HG03565 (cell line): ENCODE data around the gene MLLT1.
A peak's percentile ranks its signal among the peaks of the same experiment; 100 is the strongest.

Experiments used
- ATAC-seq: cut with Tn5 transposase; IDR thresholded peaks from one replicate; pipeline ENCODE4 v1.9.1; 2021; ENCODE audit warnings: mild to moderate bottlenecking, moderate library complexity; ENCODE audit not compliant: unreplicated experiment

MLLT1 gene

GRCh38 chr19:6212403-6213265 lies 67.1 kb downstream of the MLLT1 start:
- ATAC-seq, result no peak

- no peak for ATAC-seq
Observed at GRCh38 chr19:6211632-6212402, 68.0 kb downstream of the MLLT1 start.

DNA sequence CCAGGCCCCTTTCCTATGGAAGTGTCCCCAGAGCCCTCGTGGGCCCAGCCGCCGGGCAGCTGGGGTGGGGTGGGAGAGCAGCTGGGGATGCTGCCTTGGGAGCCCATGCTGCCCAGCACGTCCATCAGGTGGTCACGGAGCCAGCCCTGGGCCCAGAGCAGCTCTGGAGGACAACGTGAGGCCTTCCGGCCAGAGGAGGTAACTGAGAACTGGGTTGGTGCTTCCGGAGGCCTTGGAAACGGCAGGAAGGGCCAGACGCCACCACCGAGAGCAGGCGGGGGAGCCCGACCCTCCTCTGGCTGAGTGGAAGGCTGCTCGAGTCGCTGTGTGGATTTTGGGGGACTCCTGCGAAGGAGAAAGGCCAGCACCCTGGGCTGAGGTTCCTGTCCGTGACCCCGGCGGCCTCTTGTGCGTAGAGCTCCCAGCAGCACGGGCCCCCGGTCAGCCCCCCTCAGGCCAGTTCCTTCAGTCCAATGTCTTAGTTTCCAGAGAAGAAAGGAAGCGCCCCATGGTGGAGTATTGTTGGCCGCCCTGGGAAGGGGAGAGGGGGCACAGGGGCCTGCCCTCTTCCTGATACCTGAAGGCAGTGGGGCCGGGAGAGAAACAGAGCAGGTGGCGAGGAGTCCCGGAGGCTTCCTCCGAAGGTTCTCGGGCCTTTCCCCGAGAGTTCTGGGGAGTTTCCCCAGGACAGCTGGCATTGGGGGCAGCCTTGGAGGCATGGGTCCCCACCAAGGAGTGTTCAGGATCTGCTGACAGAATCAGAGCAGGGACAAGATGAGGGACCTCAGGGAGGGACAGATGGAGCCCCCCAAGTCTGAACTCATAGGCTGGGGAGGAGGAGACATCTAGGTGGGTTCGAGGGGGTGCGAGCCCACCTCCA lies 68.8 kb downstream of the MLLT1 start:
- ATAC-seq, result no peak

- no peak for ATAC-seq
Observed at GRCh38 chr19:6210091-6210490, 69.7 kb downstream of the MLLT1 start.

DNA sequence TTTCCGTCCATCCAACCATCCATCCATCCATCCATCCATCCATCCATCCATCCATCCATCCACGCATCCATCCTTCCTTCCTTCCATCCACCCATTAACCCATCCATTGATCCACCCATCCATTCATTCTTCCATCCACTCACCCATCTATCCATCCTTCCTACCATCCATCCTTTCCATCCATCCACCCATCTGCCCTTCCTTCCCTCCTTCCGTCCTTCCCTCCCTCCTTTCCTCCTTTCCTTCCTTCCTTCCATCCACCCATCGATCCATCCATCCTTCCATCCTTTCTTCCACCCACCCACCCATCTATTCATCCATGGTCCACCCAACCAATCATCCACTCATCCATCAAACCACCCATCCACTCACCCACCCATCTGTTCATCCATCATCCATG lies 70.1 kb downstream of the MLLT1 start:
- ATAC-seq, result no peak

GRCh38 chr19:6209233-6209632 lies 70.5 kb downstream of the MLLT1 start:
- no peak for ATAC-seq

DNA sequence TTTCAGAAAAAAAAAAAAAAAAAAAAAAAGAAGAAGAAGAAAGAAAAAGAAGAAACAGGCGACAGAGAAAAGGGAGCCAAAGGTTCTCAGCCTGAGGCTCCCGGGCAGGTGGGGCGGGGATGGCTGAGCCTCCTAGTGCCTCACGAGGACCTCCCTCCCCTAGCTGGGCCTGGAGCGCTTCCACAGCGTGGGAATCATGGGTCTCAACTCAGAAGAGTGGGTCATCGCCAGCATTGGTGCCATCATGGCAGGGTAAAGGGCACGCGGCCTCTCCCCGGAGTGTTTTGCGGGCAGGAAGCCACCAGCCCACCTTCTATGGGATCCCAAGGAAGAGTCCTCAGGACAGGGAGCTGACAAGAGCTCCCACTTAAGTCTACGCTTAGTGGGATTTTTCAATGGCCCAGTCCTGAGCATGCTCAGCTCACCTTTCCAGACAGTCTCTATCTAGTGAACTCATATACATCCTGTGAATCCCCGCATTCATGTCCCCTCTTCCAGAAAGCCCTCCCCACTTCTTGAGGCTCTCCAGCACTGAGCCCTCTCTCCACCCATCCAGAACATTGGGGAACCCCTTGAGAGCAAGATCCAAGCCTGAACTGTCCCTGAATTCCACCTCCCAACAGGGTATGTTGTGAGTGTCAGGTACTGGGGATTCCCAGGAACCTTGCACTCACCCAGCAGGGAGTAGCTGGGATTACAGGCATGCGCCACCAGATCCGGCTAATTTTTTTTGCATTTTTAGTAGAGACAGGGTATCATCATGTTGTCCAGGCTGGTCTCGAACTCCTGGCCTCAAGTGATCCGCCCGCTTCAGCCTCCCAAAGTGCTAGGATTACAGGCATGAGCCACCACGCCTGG lies 74.7 kb downstream of the MLLT1 start:
- ATAC-seq, result no peak

DNA sequence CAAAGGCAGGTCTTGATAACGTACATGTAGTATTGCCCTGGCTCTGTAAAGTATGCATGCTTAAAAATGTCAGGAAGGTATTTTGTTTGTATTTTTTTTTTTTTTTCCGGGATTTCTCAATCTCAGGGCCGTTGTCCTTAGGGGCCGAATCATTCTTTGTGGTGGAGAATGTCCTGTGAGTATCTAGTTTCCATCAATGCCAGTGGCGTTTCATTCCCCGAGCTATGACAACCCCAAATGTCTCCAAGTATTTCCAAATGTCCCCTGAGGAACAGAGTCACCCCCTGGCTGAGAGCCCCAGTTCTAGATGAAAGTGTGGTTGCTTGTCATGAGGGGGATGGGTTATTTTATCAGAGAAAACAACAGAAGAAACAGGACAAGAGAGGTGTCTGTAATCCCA lies 75.6 kb downstream of the MLLT1 start:
- no peak for ATAC-seq

DNA sequence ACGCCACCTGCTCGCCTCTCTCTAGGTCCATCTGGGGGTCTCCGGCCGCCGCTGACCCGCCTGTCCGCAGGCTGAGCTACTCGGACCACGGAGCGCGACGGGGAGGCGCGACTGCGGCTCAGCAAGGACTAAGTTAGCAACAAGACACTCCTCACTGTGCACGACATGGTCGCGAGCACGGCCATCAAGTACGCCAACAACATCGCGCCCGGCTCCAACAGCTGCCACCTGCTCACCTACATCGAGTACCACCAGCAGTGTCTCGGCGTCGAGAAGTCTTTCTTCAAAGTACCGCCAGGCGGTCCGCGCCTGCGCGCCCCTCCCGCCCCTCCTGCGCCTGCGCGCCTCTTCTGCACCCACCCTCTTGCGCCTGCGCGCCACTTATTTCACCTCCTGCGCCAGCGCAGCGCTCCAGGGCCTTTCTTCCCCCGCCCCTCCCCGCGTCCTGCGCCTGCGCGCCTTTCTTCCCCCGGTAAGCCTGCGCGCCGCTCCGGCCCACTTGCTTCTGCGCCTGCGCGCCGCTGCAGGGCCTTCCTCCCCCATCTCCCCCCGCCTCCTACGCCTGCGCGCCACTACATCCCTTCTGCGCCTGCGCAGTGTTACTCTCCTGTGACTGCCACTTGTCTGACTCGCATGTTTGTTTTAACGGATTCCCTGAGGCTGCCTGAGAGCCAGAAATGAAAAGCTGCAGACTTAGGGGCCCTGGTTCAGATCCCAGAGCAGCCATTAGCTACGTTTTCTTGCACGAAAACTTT lies 80.4 kb downstream of the MLLT1 start:
- ATAC-seq, result peak; percentile 70

DNA sequence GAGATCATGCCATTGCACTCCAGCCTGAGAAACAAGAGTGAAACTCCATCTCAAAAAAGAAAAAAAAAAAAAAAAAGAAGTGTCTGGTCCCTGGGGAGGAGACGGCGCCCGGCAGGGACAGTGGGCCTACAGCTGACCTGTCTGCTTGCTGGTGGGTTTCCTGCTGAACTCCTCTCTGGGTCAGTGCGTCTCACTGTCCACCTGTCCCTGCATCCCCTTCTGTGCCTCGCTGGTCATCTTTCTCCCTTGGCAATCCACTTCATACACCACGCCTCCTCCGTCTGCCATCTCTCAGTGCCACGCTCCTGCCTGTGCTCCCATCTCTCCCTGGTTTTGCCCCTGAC lies 80.9 kb downstream of the MLLT1 start:
- no peak for ATAC-seq

- no peak for ATAC-seq
Observed at GRCh38 chr19:6196361-6196760, 83.4 kb downstream of the MLLT1 start.

- ATAC-seq, result no peak
Observed at GRCh38 chr19:6188811-6189210, 91.0 kb downstream of the MLLT1 start.

DNA sequence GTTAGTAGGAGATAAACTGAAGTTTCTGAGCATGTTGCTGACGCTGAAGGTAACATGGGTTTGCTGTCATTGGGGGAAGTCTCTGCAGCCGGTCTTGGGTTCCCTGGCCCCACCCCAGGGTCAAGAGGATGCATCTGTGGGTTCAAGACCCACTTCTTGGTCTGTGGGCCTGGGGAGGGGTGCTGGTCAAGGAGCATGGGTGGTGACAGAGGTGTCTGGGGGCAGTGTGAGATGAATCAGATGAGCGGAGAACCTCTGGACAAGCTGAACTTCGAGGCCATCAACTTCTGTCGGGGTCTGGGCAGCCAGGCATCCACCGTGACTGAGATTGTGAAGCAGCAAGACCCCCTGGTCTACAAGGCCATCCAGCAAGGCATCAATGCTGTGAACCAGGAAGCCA lies 92.4 kb downstream of the MLLT1 start:
- no peak for ATAC-seq

GRCh38 chr19:6185835-6186834 lies 93.6 kb downstream of the MLLT1 start:
- no peak for ATAC-seq

DNA sequence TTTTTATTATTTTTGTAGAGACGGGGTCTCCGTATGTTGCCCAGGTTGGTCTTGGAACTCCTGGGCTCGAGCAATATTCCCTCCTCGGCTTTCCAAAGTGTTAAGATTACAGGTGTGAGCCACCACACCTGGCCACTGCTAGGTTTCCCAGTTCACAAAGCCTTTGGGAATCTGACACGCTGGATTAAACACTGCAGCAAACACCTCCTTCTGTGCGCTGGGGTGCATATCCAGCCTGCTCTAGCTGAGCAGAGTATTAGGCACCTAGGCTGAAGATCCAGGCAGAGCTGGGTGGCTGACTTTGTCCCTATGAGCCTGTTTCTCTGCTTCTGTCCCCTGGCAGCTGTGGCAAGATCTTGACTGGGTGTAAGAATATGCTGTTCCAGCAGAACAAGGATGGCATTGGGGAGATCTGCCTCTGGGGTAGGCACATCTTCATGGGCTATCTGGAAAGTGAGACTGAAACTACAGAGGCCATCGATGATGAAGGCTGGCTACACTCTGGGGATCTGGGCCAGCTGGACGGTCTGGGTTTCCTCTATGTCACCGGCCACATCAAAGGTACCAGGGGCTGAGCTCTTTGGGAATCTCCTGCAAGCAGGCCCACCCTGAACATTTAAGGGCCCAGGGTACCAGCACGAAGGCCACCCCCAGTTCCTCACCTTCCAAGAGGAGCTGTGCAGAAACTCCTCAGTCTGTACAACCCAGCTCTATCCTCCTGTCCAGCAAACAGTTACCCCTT lies 94.5 kb downstream of the MLLT1 start:
- ATAC-seq, result no peak

- no peak for ATAC-seq
Observed at GRCh38 chr19:6181119-6181518, 98.7 kb downstream of the MLLT1 start.

DNA sequence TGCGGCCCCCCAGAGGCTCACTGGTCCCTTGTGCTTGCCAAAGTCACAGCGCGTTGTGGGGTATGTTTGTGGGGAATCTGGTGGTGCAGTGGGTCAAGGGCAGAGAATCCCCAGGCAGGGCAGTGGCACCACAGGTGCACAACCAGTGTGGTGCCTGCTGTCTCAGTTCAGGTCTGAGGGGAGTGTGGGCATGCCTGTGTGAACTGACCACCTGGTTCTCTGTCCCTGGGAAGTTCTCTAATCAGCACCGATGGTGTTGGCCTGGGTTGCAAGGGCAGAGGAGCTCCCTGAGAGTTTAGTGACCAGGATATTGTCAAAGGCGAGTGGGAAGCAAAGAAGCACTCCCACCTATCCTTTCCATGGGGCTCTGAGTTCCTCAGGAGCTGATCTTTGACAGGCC lies 106.6 kb downstream of the MLLT1 start:
- ATAC-seq, result no peak
